SK-N-SH treated with all-trans-retinoic acid at 6 μM for 48 hours (cell line): ENCODE measurements around the gene GBX1.

Experiments
- ATAC-seq: fragments of 200-7000 bp; cut with Tn5 transposase; 3 replicates; pipeline ENCODE4 v1.9.1; 2020; ENCODE audit warnings: mild to moderate bottlenecking, moderate library complexity
- ARNTL ChIP-seq: fragments of 450-650 bp; formaldehyde crosslinking; IDR thresholded peaks from 2 replicates; pipeline ENCODE4 v1.5.0; 2020; ENCODE audit warnings: low read depth, mild to moderate bottlenecking, moderate library complexity, borderline replicate concordance
- BACH2 ChIP-seq: fragments of 250-450 bp; sonication (Bioruptor Pico); IDR thresholded peaks from 2 replicates; pipeline ENCODE4 v1.9.0; 2021; ENCODE audit warnings: mild to moderate bottlenecking, borderline replicate concordance
- CREB5 ChIP-seq: fragments of 250-450 bp; sonication (Bioruptor Pico); IDR thresholded peaks from 2 replicates; pipeline ENCODE4 v1.5.1; 2020; ENCODE audit warnings: low read depth, mild to moderate bottlenecking, moderate library complexity
- CSDC2 ChIP-seq: fragments of 250-450 bp; sonication (Bioruptor Pico); IDR thresholded peaks from 2 replicates; pipeline ENCODE4 v1.5.0; 2020; ENCODE audit warnings: mild to moderate bottlenecking, moderate library complexity
- ESRRG ChIP-seq: fragments of 250-450 bp; sonication (Bioruptor Pico); IDR thresholded peaks from 2 replicates; pipeline ENCODE4 v1.6.1; 2021; ENCODE audit warnings: mild to moderate bottlenecking
- GLIS3 ChIP-seq: fragments of 250-450 bp; sonication (Bioruptor Pico); IDR thresholded peaks from 2 replicates; pipeline ENCODE4 v1.5.0; 2020; ENCODE audit warnings: mild to moderate bottlenecking, moderate library complexity
- ISL1 ChIP-seq: fragments of 250-450 bp; sonication (Bioruptor Pico); IDR thresholded peaks from 2 replicates; pipeline ENCODE4 v2.1.2; 2022; ENCODE audit warnings: mild to moderate bottlenecking, moderate library complexity
- OSR1 ChIP-seq: fragments of 250-450 bp; sonication (Bioruptor Pico); IDR thresholded peaks from 2 replicates; pipeline ENCODE4 v1.8.0; 2022; ENCODE audit warnings: moderate library complexity, mild to moderate bottlenecking, inconsistent platforms
- PATZ1 ChIP-seq: fragments of 250-450 bp; sonication (Bioruptor Pico); IDR thresholded peaks from 2 replicates; pipeline ENCODE4 v1.8.0; 2020; ENCODE audit warnings: mild to moderate bottlenecking, moderate library complexity, borderline replicate concordance
- POU6F1 ChIP-seq: fragments of 250-450 bp; sonication (Bioruptor Pico); IDR thresholded peaks from 2 replicates; pipeline ENCODE4 v1.8.0; 2021; ENCODE audit warnings: low read depth, mild to moderate bottlenecking, moderate library complexity, borderline replicate concordance
- PPARA ChIP-seq: fragments of 250-450 bp; sonication (Bioruptor Pico); IDR thresholded peaks from 2 replicates; pipeline ENCODE4 v1.5.0; 2020; ENCODE audit warnings: mild to moderate bottlenecking, borderline replicate concordance
- RARB ChIP-seq: fragments of 250-450 bp; sonication (Bioruptor Pico); IDR thresholded peaks from 2 replicates; pipeline ENCODE4 v1.8.0; 2021; ENCODE audit warnings: mild to moderate bottlenecking, moderate library complexity
- SNAI2 ChIP-seq: fragments of 250-450 bp; sonication (Bioruptor Pico); IDR thresholded peaks from 2 replicates; pipeline ENCODE4 v1.5.0; 2020; ENCODE audit warnings: mild to moderate bottlenecking, moderate library complexity
- TOX ChIP-seq: fragments of 250-450 bp; sonication (Bioruptor Pico); IDR thresholded peaks from 2 replicates; pipeline ENCODE4 v1.8.0; 2021; ENCODE audit warnings: mild to moderate bottlenecking, moderate library complexity, borderline replicate concordance
- TSHZ2 ChIP-seq: fragments of 250-450 bp; sonication (Bioruptor Pico); IDR thresholded peaks from 2 replicates; pipeline ENCODE4 v1.5.0; 2020; ENCODE audit warnings: mild to moderate bottlenecking, moderate library complexity
- ZFP3 ChIP-seq: fragments of 250-450 bp; sonication (Bioruptor Pico); IDR thresholded peaks from 2 replicates; pipeline ENCODE4 v1.5.0; 2020; ENCODE audit warnings: mild to moderate bottlenecking, moderate library complexity
- ZFP30 ChIP-seq: fragments of 450-650 bp; formaldehyde crosslinking; IDR thresholded peaks from 2 replicates; pipeline ENCODE4 v1.5.0; 2022; ENCODE audit warnings: mild to moderate bottlenecking, moderate library complexity
- ZNF565 ChIP-seq: fragments of 450-650 bp; formaldehyde crosslinking; conservative IDR thresholded peaks from 2 replicates; pipeline ENCODE4 v1.5.0; 2020; ENCODE audit warnings: low read depth, mild to moderate bottlenecking, moderate library complexity

GBX1 gene

GRCh38 chr7:151115121-151115835, 52.2 kb downstream of the GBX1 start:
- no peak for TF ChIP-seq ISL1 (CRISPR knock-in tag)
- no peak for TF ChIP-seq GLIS3 (CRISPR knock-in tag)
- no peak for TF ChIP-seq ESRRG (CRISPR knock-in tag)
- TF ChIP-seq RARB: no peak
- no peak for TF ChIP-seq PPARA (CRISPR knock-in tag)
- TF ChIP-seq PATZ1 (CRISPR knock-in tag): no peak
- TF ChIP-seq TSHZ2 (CRISPR knock-in tag): no peak
- no peak for TF ChIP-seq POU6F1 (CRISPR knock-in tag)
- TF ChIP-seq ZFP30 (CRISPR knock-in tag): no peak
- no peak for TF ChIP-seq CREB5 (CRISPR knock-in tag)
- no peak for TF ChIP-seq CSDC2 (CRISPR knock-in tag)
- no peak for TF ChIP-seq ARNTL (CRISPR knock-in tag)
- TF ChIP-seq OSR1: no peak
- TF ChIP-seq TOX: no peak
- ATAC-seq: no peak

GRCh38 chr7:151114151-151115090, 53.1 kb downstream of the GBX1 start:
- TF ChIP-seq ZFP30 (CRISPR knock-in tag) (no peak), CSDC2 (CRISPR knock-in tag) (no peak), ZNF565 (no peak), PATZ1 (CRISPR knock-in tag) (no peak), POU6F1 (CRISPR knock-in tag) (peak; percentile 29; the same call in 1 of the 2 replicates), SNAI2 (CRISPR knock-in tag) (0 out of 2 replicates have a peak, but pooled peaks have one; percentile 18), ZFP3 (CRISPR knock-in tag) (peak; percentile 72), CREB5 (CRISPR knock-in tag) (peak; percentile 30; the same call in 1 of the 2 replicates), BACH2 (no peak)
- peak; percentile 0; the same call in 2 of the 3 replicates for ATAC-seq
